Muscle of leg (tissue), 11 donors: ENCODE results near the gene HIBCH. TPM values are rescaled to one million over a fixed set of nuclear protein-coding genes. Genes with fewer than 3 reads are reported as not detected.
"Not testable (repeated sequence)": the region's sequence is repeated elsewhere in the genome, so short reads cannot be mapped to it uniquely, and the experiment has no call there.

Source experiments
- DNase-seq: peaks from one replicate; pipeline ENCODE4 v3.0.0; 2013
- H3K27ac ChIP-seq: one replicate; pipeline ENCODE4 v1.5.1; 2013; ENCODE audit warnings: mild to moderate bottlenecking, low read length, control low read depth
- H3K27me3 ChIP-seq: one replicate; pipeline ENCODE4 v1.6.1; 2013; ENCODE audit warnings: low read length; ENCODE audit not compliant: control insufficient read depth, insufficient read depth
- H3K36me3 ChIP-seq: one replicate; pipeline ENCODE4 v1.6.1; 2013; ENCODE audit warnings: low read length; ENCODE audit not compliant: control insufficient read depth, insufficient read depth
- H3K4me1 ChIP-seq: one replicate; pipeline ENCODE4 v1.6.1; 2013; ENCODE audit warnings: low read length; ENCODE audit not compliant: control insufficient read depth, insufficient read depth
- H3K4me3 ChIP-seq: one replicate; pipeline ENCODE4 v1.5.1; 2013; ENCODE audit warnings: low read length, control low read depth
- H3K9me3 ChIP-seq: replicated peaks from 2 replicates; pipeline ENCODE4 v1.6.1; 2013; ENCODE audit warnings: low read depth, low read length; ENCODE audit not compliant: control insufficient read depth
- WGBS: methylation state at CpG from one replicate; pipeline ENCODE4 v1.1.5; 2013; ENCODE audit warnings: missing lambda C conversion rate; ENCODE audit not compliant: insufficient coverage; 5-methylcytosine and 5-hydroxymethylcytosine counted together
- polyA plus RNA-seq, 8 donors: library from polyadenylated mRNA; unstranded; fragments of 120-200 nt; gene quantifications; one replicate each; pipeline versions ENCODE4 v1.2.1 to v1.2.3, GENCODE V29; 2013; ENCODE audit warnings: inconsistent platforms in 1 of 8, low replicate concordance in 1 of 8; ENCODE audit not compliant: insufficient read length in 8 of 8, insufficient read depth in 1 of 8
- total RNA-seq: library from RNA; stranded (reverse); fragments of 120-200 nt; gene quantifications from one replicate; pipeline ENCODE4 v1.2.4, GENCODE V29; 2013

Gene HIBCH
- total and polyA plus RNA-seq, 9 donors, result 21.5 to 39.6 (median 30.0) TPM

DNA sequence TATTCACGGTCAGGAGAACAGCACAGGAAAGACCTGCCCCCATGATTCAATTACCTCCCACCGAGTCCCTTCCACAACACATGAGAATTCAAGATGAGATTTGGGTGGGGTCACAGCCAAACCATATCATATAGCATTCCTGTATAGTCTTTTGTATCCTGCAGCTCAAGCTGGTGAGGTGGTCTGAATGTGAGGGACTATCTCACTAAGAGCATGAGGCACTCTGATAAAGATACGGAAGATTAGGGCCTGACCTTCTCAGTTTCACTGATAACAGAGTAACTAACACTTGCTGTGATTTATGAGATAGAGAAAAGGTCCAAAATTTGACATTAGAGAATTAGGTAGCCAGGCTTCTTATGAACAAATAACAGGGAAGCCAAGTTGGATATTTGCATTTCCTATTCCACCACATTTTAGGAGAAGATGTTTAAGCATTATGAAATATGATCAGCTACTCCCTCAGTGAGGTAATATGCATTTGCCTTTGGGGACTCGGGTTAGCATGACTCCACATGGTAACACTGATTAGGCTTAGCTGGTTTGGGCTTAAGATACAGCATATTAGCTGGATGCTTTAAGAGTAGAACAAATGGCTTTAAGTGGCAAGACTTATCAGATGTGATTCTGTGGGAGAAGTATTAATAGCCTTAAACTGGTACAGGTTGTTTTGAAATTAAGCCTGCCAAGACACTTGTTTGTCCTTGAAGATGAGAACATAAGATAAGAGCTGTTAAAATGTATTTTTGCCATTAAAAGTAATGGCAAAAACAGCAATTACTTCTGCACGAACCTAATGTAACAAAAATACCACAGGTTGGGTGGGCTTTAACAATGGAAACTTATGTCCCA is 150.2 kb downstream of the HIBCH start:
- Histone ChIP-seq H3K27me3 (no peaks in the 10 kb centered on the region), H3K4me1 (no peaks in the 10 kb centered on the region), H3K27ac (no peak overlapping the region), H3K9me3 (peaks cover 3% of the 10 kb centered on the region), H3K4me3 (no peak overlapping the region), H3K36me3 (no peaks in the 10 kb centered on the region)
- WGBS, result 72% methylated on average over 2 of the region's 5 CpGs
- DNase-seq, result no peak

DNA sequence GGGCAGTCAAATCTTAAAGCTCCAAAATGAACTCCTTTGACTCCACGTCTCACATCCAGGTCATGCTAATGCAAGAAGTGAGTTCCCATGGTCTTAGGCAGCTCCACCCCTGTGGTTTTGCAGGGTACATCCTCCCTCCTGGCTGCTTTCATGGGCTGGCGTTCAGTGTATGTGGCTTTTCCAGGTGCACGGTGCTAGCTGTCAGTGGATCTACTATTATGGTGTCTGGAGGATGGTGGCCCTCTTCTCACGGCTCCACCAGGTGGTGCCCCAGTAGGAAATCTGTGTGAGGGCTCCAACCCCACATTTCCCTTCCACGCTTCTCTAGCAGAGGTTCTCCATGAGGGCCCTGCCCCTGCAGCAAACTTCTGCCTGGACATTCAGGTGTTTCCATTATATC is 151.9 kb downstream of the HIBCH start:
- WGBS, result 100% methylated on average over 3 of the region's 5 CpGs
- no peak overlapping the region for H3K27ac ChIP-seq
- H3K36me3 ChIP-seq, result no peaks in the 10 kb centered on the region
- H3K27me3 ChIP-seq, result no peaks in the 10 kb centered on the region
- peaks cover 3% of the 10 kb centered on the region for H3K9me3 ChIP-seq
- H3K4me1 ChIP-seq, result no peaks in the 10 kb centered on the region
- H3K4me3 ChIP-seq, result no peak overlapping the region
- DNase-seq, result no peak

DNA sequence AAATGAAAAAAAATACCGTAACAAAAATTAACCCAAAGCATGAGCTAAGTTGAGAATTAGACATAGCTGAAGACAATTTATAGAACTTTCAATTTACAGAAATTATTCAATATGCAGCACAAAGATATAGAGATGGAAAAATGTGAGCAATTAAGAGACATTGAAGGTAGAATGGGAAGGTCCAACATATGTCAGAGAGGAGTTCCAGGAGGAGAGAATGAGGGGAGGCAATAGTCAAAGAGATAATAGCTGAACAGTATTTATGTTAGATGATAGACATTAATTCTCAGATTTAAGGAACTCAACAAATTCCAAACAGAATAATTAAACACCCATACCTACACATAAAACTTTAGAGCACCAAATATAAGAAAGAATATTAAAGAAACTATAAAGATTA is 154.1 kb downstream of the HIBCH start:
- no peaks in the 10 kb centered on the region for H3K4me1 ChIP-seq
- no peak for DNase-seq
- H3K4me3 ChIP-seq, result no peak overlapping the region
- WGBS, result no CpG with 5 or more reads among the region's 1 CpG
- no peak overlapping the region for H3K27ac ChIP-seq
- peaks cover 3% of the 10 kb centered on the region for H3K9me3 ChIP-seq
- H3K36me3 ChIP-seq, result no peaks in the 10 kb centered on the region
- no peaks in the 10 kb centered on the region for H3K27me3 ChIP-seq

DNA sequence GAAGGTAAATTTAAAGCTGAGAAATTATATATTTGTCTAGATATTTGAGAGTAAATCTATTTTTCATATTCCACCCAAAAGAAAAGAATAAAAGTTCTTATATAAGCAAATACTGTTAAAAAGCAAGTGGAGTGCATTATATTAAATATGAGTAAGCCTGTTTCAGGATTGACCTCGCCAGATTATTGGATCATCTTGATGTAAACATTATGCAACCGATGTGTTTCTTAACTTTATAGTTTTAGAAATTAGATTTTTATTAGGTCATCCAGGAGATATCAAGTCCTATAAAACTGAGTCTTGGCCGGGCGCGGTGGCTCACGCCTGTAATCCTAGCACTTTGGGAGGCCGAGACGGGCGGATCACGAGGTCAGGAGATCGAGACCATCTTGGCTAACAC is 156.8 kb downstream of the HIBCH start:
- Histone ChIP-seq H3K36me3 (no peaks in the 10 kb centered on the region), H3K27me3 (no peaks in the 10 kb centered on the region), H3K4me1 (peaks cover 5% of the 10 kb centered on the region), H3K4me3 (no peak overlapping the region), H3K27ac (no peak overlapping the region), H3K9me3 (no peaks in the 10 kb centered on the region)
- no peak for DNase-seq
- no CpG with 5 or more reads among the region's 11 CpGs for WGBS

DNA sequence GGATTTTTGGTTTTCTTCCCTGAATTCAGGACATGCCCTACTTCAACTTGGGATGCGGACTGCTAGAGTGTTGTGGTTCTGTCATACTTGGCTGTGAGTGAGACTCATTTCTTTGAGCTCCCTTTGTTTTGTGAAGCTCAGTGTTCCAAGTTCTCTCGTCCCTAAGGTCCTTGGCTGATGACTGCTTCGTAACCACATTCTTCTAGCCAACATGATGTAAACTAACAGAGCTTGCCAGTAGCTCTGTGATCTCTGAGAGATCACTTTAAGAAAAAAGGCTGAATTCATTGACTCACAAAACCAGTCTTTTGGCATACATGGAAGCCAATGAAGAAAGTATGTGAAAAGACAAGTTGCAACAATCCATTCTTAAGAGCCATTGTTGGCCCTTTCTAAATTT is 160.2 kb downstream of the HIBCH start:
- Histone ChIP-seq H3K36me3 (no peaks in the 10 kb centered on the region), H3K4me1 (peaks cover 5% of the 10 kb centered on the region), H3K4me3 (no peak overlapping the region), H3K27me3 (no peaks in the 10 kb centered on the region), H3K9me3 (no peaks in the 10 kb centered on the region), H3K27ac (peak overlapping the region; percentile 21)
- 40% methylated on average over 1 of the region's 3 CpGs for WGBS
- peak; percentile 97 for DNase-seq

DNA sequence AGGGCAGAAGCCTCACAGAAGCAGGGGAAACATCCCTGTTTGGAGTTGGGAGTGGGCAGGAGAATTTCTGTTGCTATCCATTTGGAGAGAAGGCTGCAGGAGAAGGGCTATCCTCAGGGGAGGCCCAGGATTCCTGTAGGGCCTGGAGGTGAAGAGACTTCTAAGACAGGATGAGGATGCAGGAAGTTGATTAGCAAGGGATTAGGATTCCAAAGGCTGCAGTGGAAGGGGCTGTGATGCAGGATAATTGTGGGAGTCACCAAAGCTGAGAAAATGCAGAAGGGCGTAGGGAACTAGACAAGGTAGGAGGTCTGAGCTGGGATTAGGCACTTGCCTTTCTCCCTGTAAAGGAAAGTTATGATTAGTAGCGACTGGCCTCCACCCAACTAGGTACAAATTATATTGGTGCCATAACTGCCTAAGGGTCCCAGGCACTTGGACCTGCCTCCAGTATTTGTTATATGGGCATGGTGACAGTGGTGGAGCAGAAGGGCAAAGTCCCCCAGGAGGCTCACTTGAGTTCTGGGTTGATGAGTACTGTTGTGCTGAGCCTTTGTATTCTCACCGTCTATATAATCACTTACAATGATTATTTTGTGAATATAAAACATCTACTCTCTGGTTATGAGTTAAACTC is 160.7 kb downstream of the HIBCH start:
- WGBS, result 80% methylated on average over 1 of the region's 3 CpGs
- Histone ChIP-seq H3K9me3 (no peaks in the 10 kb centered on the region), H3K27me3 (no peaks in the 10 kb centered on the region), H3K4me1 (peaks cover 5% of the 10 kb centered on the region), H3K4me3 (no peak overlapping the region), H3K27ac (peak overlapping the region; percentile 21), H3K36me3 (no peaks in the 10 kb centered on the region)
- no peak for DNase-seq

DNA sequence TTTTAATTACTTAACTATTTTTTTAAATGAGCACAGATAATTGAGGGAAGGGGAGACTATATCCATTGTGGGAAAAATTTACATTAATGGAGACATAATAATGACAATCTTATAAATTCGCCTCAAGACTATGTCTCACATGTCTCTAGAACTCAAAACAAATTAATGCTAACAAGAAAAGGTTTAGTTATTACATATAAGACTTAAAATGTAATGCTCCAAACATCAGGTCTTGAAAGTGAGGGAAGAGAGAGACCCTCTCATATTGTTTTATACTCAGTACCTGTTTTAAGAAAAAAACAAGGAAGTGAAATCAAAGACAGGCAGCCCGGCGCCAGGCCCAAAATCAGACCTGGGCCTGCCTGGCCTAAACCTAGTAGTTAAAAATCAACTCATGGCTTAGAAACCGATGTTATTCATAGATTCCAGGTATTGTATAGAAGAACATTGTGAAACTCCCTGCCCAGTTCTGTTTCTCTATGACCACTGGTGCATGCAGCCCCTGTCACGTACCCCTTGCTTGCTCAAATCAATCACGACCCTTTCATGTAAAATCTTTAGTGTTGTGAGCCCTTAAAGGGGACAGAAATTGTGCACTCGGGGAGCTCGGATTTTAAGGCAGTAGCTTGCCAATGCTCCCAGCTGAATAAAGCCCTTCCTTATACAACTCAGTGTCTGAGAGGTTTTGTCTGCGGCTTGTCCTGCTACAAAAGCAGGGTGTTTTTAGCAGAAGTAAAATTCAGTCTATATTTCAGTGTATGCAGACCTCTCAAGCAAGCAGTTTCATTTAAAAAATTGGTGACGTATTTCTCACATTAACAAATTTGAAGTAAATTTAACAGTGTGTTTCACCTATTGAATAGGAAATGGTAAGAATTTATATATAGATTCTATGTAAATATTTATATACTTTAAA is 161.8 kb downstream of the HIBCH start:
- no CpG with 5 or more reads among the region's 10 CpGs for whole genome bisulfite sequencing
- H3K27ac ChIP-seq, H3K27me3 ChIP-seq, DNase-seq, H3K4me1 ChIP-seq, H3K36me3 ChIP-seq, H3K9me3 ChIP-seq, H3K4me3 ChIP-seq: not testable (repeated sequence)

DNA sequence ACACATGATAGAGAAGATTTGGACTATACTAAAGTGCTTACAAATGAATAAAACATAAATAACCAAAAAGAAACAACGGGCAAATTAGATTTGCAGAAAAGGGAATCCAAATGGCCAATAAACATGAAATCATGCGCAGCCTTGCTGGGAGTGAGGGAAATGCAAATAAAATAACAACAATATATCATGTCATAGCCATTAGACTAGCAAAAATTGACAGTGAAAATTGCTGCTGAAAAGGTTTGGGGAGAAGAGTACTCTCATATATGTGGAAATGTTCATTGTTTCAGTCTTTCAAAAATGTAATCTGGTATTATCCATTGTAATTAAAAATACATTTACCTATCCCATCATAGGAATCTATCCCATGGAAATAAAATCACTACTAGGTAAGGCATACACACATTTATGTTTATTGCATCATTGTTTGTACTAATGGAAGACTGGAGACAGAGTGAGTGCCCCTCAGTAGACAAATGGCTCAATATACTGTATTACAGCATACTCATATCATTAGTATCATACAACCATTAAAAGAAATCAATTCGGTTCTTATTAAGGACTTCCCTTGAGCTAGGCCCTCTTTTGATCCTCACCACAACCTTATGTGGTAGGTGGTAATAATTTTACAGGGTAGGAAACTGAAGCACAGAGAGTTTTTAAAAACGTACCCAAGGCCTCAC is 163.0 kb downstream of the HIBCH start:
- no peak for DNase-seq
- H3K4me1 ChIP-seq, result peaks cover 5% of the 10 kb centered on the region
- WGBS, result no CpG with 5 or more reads among the region's 4 CpGs
- no peak overlapping the region for H3K4me3 ChIP-seq
- H3K9me3 ChIP-seq, result no peaks in the 10 kb centered on the region
- no peaks in the 10 kb centered on the region for H3K36me3 ChIP-seq
- no peak overlapping the region for H3K27ac ChIP-seq
- H3K27me3 ChIP-seq, result no peaks in the 10 kb centered on the region
